Large intestine (tissue), 3 donors: Measurements from ENCODE around the gene GALNT4. TPM values are rescaled to one million over a fixed set of nuclear protein-coding genes. Genes with fewer than 3 reads are reported as not detected.

Experiments used
- DNase-seq, 2 donors: peaks; one replicate each; pipeline versions ENCODE4 v3.0.0 to v3.0.0-alpha.2; 2013
- H3K27ac ChIP-seq: one replicate; pipeline ENCODE4 v1.5.1; 2013; ENCODE audit warnings: low read length
- H3K27me3 ChIP-seq: 2 replicates; pipeline ENCODE4 v1.6.1; 2013; ENCODE audit warnings: low read length; ENCODE audit not compliant: control insufficient read depth, insufficient read depth
- H3K36me3 ChIP-seq: 2 replicates; pipeline ENCODE4 v1.6.1; 2013; ENCODE audit warnings: low read length; ENCODE audit not compliant: control insufficient read depth, insufficient read depth
- H3K4me1 ChIP-seq: one replicate; pipeline ENCODE4 v1.6.1; 2013; ENCODE audit warnings: low read length; ENCODE audit not compliant: control insufficient read depth, insufficient read depth
- H3K4me3 ChIP-seq: one replicate; pipeline ENCODE4 v1.5.1; 2013; ENCODE audit warnings: low read length
- H3K9me3 ChIP-seq: one replicate; pipeline ENCODE4 v1.6.1; 2013; ENCODE audit warnings: mild to moderate bottlenecking, low read depth, low read length, moderate library complexity; ENCODE audit not compliant: control insufficient read depth
- WGBS: methylation state at CpG from one replicate; pipeline ENCODE4 v1.1.5; 2013; ENCODE audit warnings: low lambda C conversion rate; ENCODE audit not compliant: insufficient coverage; 5-methylcytosine and 5-hydroxymethylcytosine counted together
- polyA plus RNA-seq: library from polyadenylated mRNA; unstranded; fragments of 120-200 nt; gene quantifications from one replicate; pipeline ENCODE4 v1.2.1, GENCODE V29; 2013

The GALNT4 gene
- polyA plus RNA-seq, 1 donor = 48.7 TPM

GRCh38 chr12:89476904-89477595 is 47.5 kb downstream of the GALNT4 start:
- no peaks in the 10 kb centered on the region for H3K27me3 ChIP-seq
- 100% methylated on average over 1 of the region's 4 CpGs for WGBS
- H3K36me3 ChIP-seq = no peaks in the 10 kb centered on the region
- no peak overlapping the region for H3K4me3 ChIP-seq
- no peak for DNase-seq
- H3K4me1 ChIP-seq = no peaks in the 10 kb centered on the region
- no peaks in the 10 kb centered on the region for H3K9me3 ChIP-seq
- H3K27ac ChIP-seq = no peak overlapping the region

- no peaks in the 10 kb centered on the region for H3K27me3 ChIP-seq
- no peaks in the 10 kb centered on the region for H3K36me3 ChIP-seq
- H3K4me1 ChIP-seq = peaks cover 2% of the 10 kb centered on the region
- WGBS = no CpG with 5 or more reads among the region's 3 CpGs
- H3K27ac ChIP-seq = no peak overlapping the region
- no peak for DNase-seq
- H3K4me3 ChIP-seq = no peak overlapping the region
- no peaks in the 10 kb centered on the region for H3K9me3 ChIP-seq
These were observed 48.4 kb downstream of the GALNT4 start for GRCh38 chr12:89476232-89476631.

- 90% methylated on average over 2 of the region's 6 CpGs for WGBS
- no peak overlapping the region for H3K4me3 ChIP-seq
- H3K27ac ChIP-seq = no peak overlapping the region
- no peak for DNase-seq
- H3K27me3 ChIP-seq = no peaks in the 10 kb centered on the region
- peaks cover 2% of the 10 kb centered on the region for H3K4me1 ChIP-seq
- H3K9me3 ChIP-seq = no peaks in the 10 kb centered on the region
- no peaks in the 10 kb centered on the region for H3K36me3 ChIP-seq
These were observed 49.2 kb downstream of the GALNT4 start for GRCh38 chr12:89475203-89475990.

GRCh38 chr12:89474615-89475014 is 50.0 kb downstream of the GALNT4 start:
- H3K27ac ChIP-seq = no peak overlapping the region
- no peaks in the 10 kb centered on the region for H3K36me3 ChIP-seq
- no peak overlapping the region for H3K4me3 ChIP-seq
- no peaks in the 10 kb centered on the region for H3K9me3 ChIP-seq
- WGBS = no CpG with 5 or more reads among the region's 1 CpG
- DNase-seq = no peak
- peaks cover 2% of the 10 kb centered on the region for H3K4me1 ChIP-seq
- H3K27me3 ChIP-seq = no peaks in the 10 kb centered on the region

Other genes starting within 250 kb of the GALNT4 start
- gene DUSP6, start 172.3 kb downstream of the GALNT4 start, polyA plus RNA-seq = 135 TPM
- 20.8 TPM for gene POC1B, start 1.3 kb upstream of the GALNT4 start, polyA plus RNA-seq
- gene ATP2B1, start 184.0 kb upstream of the GALNT4 start, polyA plus RNA-seq = 95.6 TPM